Astrocyte of the spinal cord (primary cell): ENCODE data around the gene RANBP10.

Experiments
- DNase-seq: peaks from one replicate; pipeline ENCODE4 v3.0.0; 2011; ENCODE audit warnings: low read depth, low spot score
- H3K4me3 ChIP-seq: 2 replicates; pipeline ENCODE4 v1.5.1; 2011; ENCODE audit warnings: low read depth, mild to moderate bottlenecking, low read length, moderate library complexity
- CTCF ChIP-seq: IDR thresholded peaks from 2 replicates; pipeline ENCODE4 v1.5.1; 2012; ENCODE audit warnings: low read depth, mild to moderate bottlenecking, low read length, inconsistent platforms
- in situ Hi-C: cut with HindIII; loops from 2 replicates; pipeline ENCODE4 v1.10.0; 2017; ENCODE audit warnings: low sequenced_read_pairs

RANBP10 gene

GRCh38 chr16:67780847-67781564, 25.4 kb downstream of the RANBP10 start:
- in situ Hi-C loops, result no loop called here
- DNase-seq, result no peak
- no peak for TF ChIP-seq CTCF
- H3K4me3 ChIP-seq, result no peak overlapping the region

- in situ Hi-C loops, result loop anchor here (10.0 kb wide), 1 partner anchor 65 kb away; the partner anchor contains the start of gene GFOD2
- TF ChIP-seq CTCF, result no peak
- no peak overlapping the region for H3K4me3 ChIP-seq
- DNase-seq, result no peak
These were observed 26.9 kb downstream of the RANBP10 start for GRCh38 chr16:67779256-67780014.

- in situ Hi-C loops, result loop anchor here (10.0 kb wide), 1 partner anchor 60 kb away; the partner anchor contains the start of gene GFOD2
- no peak for TF ChIP-seq CTCF
- H3K4me3 ChIP-seq, result no peak overlapping the region
- DNase-seq, result no peak
These were observed 31.1 kb downstream of the RANBP10 start for GRCh38 chr16:67775273-67775672.

- no peak for TF ChIP-seq CTCF
These were observed 31.9 kb downstream of the RANBP10 start for GRCh38 chr16:67774457-67774853.

GRCh38 chr16:67773569-67774456, 32.5 kb downstream of the RANBP10 start:
- in situ Hi-C loops, result loop anchor here (10.0 kb wide), 1 partner anchor 59 kb away; the partner anchor contains the start of gene GFOD2
- no peak for TF ChIP-seq CTCF
- H3K4me3 ChIP-seq, result no peak overlapping the region
- DNase-seq, result no peak

More at GRCh38 chr16:67774457-67774853, 31.9 kb downstream of the RANBP10 start:
- H3K4me3 ChIP-seq, result no peak overlapping the region
- DNase-seq, result no peak
- in situ Hi-C loops, result loop anchor here (10.0 kb wide), 1 partner anchor 60 kb away; the partner anchor contains the start of gene GFOD2

GRCh38 chr16:67773099-67773498, 33.3 kb downstream of the RANBP10 start:
- TF ChIP-seq CTCF, result no peak
- in situ Hi-C loops, result loop anchor here (10.0 kb wide), 1 partner anchor 58 kb away; the partner anchor contains the start of gene GFOD2
- no peak overlapping the region for H3K4me3 ChIP-seq
- DNase-seq, result no peak
